A673 (cell line): ENCODE results near the gene DHX15. TPM values are rescaled to one million over a fixed set of nuclear protein-coding genes. Genes with fewer than 3 reads are reported as not detected.

ENCODE experiments used
- BruUV-seq: library from RNA; stranded (reverse); fragments of 400-500 nt; replicated peaks from 2 replicates; lab custom pipeline; 2021; lab: Mats Ljungman, UMichigan
- CTCF ChIA-PET: fragments of 300-600 bp; sonication (Branson Sonifier 250); formaldehyde crosslinking; loops from one replicate; lab custom pipeline; 2022; ENCODE audit warnings: antibody characterized with exemption; lab: Charles Lee
- POLR2A ChIA-PET: fragments of 300-600 bp; sonication (Branson Sonifier 250); formaldehyde crosslinking; loops from one replicate; lab custom pipeline; 2022; ENCODE audit warnings: antibody characterized with exemption; ENCODE audit not compliant: low non-redundant PET; lab: Charles Lee
- DNase-seq: peaks from one replicate; pipeline ENCODE4 v3.0.0-alpha.2; 2015; ENCODE audit warnings: low spot score
- H3K27ac ChIP-seq: fragments of 200-600 bp; sonication (generic); 2 replicates; pipeline ENCODE4 v1.5.1; 2016; ENCODE audit warnings: mixed run types, low read depth, mild to moderate bottlenecking, mixed read lengths, antibody characterized with exemption, low read length; ENCODE audit not compliant: poor library complexity, severe bottlenecking
- H3K27me3 ChIP-seq: fragments of 200-600 bp; sonication (generic); replicated peaks from 2 replicates; pipeline ENCODE4 v1.6.1; 2017; ENCODE audit warnings: mixed run types, low read depth, mild to moderate bottlenecking, mixed read lengths, antibody characterized with exemption, low read length; ENCODE audit not compliant: insufficient read depth, poor library complexity
- H3K36me3 ChIP-seq: fragments of 200-600 bp; sonication (generic); 2 replicates; pipeline ENCODE4 v1.6.1; 2016; ENCODE audit warnings: mixed run types, mild to moderate bottlenecking, mixed read lengths, antibody characterized with exemption, low read length; ENCODE audit not compliant: insufficient read depth, poor library complexity, severe bottlenecking
- H3K4me1 ChIP-seq: fragments of 200-600 bp; sonication (generic); 2 replicates; pipeline ENCODE4 v1.6.1; 2017; ENCODE audit warnings: mixed run types, mild to moderate bottlenecking, mixed read lengths, antibody characterized with exemption, low read length; ENCODE audit not compliant: insufficient read depth, poor library complexity, severe bottlenecking
- H3K4me3 ChIP-seq: fragments of 200-600 bp; sonication (generic); 2 replicates; pipeline ENCODE4 v1.5.1; 2016; ENCODE audit warnings: low read depth, mixed run types, mild to moderate bottlenecking, mixed read lengths, low read length; ENCODE audit not compliant: poor library complexity, severe bottlenecking
- H3K9me3 ChIP-seq: fragments of 200-600 bp; sonication (generic); 2 replicates; pipeline ENCODE4 v1.6.1; 2016; ENCODE audit warnings: mixed run types, low read depth, mild to moderate bottlenecking, mixed read lengths, antibody characterized with exemption, low read length; ENCODE audit not compliant: poor library complexity, severe bottlenecking
- CTCF ChIP-seq: fragments of 300-800, 200-600 bp; sonication (generic); conservative IDR thresholded peaks from 2 replicates; pipeline ENCODE4 v1.5.1; 2017; ENCODE audit warnings: low read depth, mild to moderate bottlenecking, antibody characterized with exemption, low read length, moderate library complexity, mixed read lengths
- EZH2 ChIP-seq: fragments of 200-600 bp; sonication (generic); IDR thresholded peaks from 2 replicates; pipeline ENCODE4 v1.6.1; 2017; ENCODE audit warnings: borderline replicate concordance, low read depth, mild to moderate bottlenecking, mixed read lengths, antibody characterized with exemption, low read length; ENCODE audit not compliant: poor library complexity, severe bottlenecking
- intact Hi-C: fragments of 100-400 bp; cut with micrococcal nuclease; formaldehyde crosslinking; loops from one replicate; pipeline ENCODE4 v1.10.0; 2022; ENCODE audit not compliant: unreplicated experiment
- total RNA-seq: library from RNA; stranded (reverse); gene quantifications from 2 replicates; pipeline ENCODE4 v1.2.3, GENCODE V29; 2021

Gene DHX15
- total RNA-seq, 1 experiment from 2014 or later, result 229 TPM

- peaks cover 4% of the 10 kb centered on the region for H3K9me3 ChIP-seq
- POLR2A ChIA-PET, result no interaction called here
- no peak overlapping the region for H3K4me3 ChIP-seq
- H3K36me3 ChIP-seq, result no peaks in the 10 kb centered on the region
- intact Hi-C loops, result no loop called here
- no peaks in the 10 kb centered on the region for H3K27me3 ChIP-seq
- H3K4me1 ChIP-seq, result no peaks in the 10 kb centered on the region
- H3K27ac ChIP-seq, result no peak overlapping the region
- TF ChIP-seq EZH2 (no peak), CTCF (no peak)
- BruUV-seq, result no TSS peak
- CTCF ChIA-PET, result no interaction called here
- DNase-seq, result peak; percentile 6
Measured at GRCh38 chr4:24594887-24595286, 10.5 kb upstream of the DHX15 start.

GRCh38 chr4:24589448-24589847 is 5.1 kb upstream of the DHX15 start:
- no peaks in the 10 kb centered on the region for H3K27me3 ChIP-seq
- peaks cover 4% of the 10 kb centered on the region for H3K9me3 ChIP-seq
- DNase-seq, result no peak
- ChIA-PET CTCF (no interaction called here), POLR2A (no interaction called here)
- intact Hi-C loops, result loop anchor here (10.0 kb wide), 1 partner anchor 185 kb away; no protein-coding TSS in a partner anchor
- no peaks in the 10 kb centered on the region for H3K36me3 ChIP-seq
- TF ChIP-seq EZH2 (no peak), CTCF (no peak)
- no peak overlapping the region for H3K4me3 ChIP-seq
- BruUV-seq, result no TSS peak
- H3K4me1 ChIP-seq, result no peaks in the 10 kb centered on the region
- H3K27ac ChIP-seq, result no peak overlapping the region

- ChIA-PET CTCF (no interaction called here), POLR2A (no interaction called here)
- H3K9me3 ChIP-seq, result peaks cover 4% of the 10 kb centered on the region
- no peak for TF ChIP-seq CTCF
- TF ChIP-seq EZH2, result no peak
- H3K4me1 ChIP-seq, result no peaks in the 10 kb centered on the region
- H3K27me3 ChIP-seq, result no peaks in the 10 kb centered on the region
- intact Hi-C loops, result loop anchor here (10.0 kb wide), 1 partner anchor 186 kb away; no protein-coding TSS in a partner anchor
- BruUV-seq, result no TSS peak
- DNase-seq, result no peak
- no peaks in the 10 kb centered on the region for H3K36me3 ChIP-seq
- H3K27ac ChIP-seq, result no peak overlapping the region
- no peak overlapping the region for H3K4me3 ChIP-seq
Measured at GRCh38 chr4:24588216-24588954, 4.0 kb upstream of the DHX15 start.
